Measurements from ENCODE around the gene PCNX1. TPM values are rescaled to one million over a fixed set of nuclear protein-coding genes. Genes with fewer than 3 reads are reported as not detected.
A peak's percentile ranks its signal among the peaks of the same experiment; 100 is the strongest.

Gene PCNX1
- total and polyA plus RNA-seq, 2 of the 4 experiments (the other 2 are of a cell fraction), result 15.0 to 43.7 TPM

GRCh38 chr14:71123579-71124135, 216.4 kb downstream of the PCNX1 start:
- Histone ChIP-seq H3K4me2 (ENCODE audit: low read depth, low read length) (no peak overlapping the region), H4K8ac (ENCODE audit: low read depth in 2 of 2, low read length in 2 of 2) (no peak overlapping the region), H3K23ac (ENCODE audit: low read depth, low read length) (no peak overlapping the region), H3K9me3 (ENCODE audit: control insufficient read depth, insufficient read depth, low read length) (no peaks in the 10 kb centered on the region), H3K4me1 (ENCODE audit: control insufficient read depth, insufficient read depth, low read length) (peaks cover 3% of the 10 kb centered on the region), H3K9ac (ENCODE audit: low read depth, low read length) (no peak overlapping the region), H2AFZ (replicated peaks; ENCODE audit: low read length, poor library complexity) (no peak overlapping the region), H3K4ac (ENCODE audit: low read depth, low read length) (no peak overlapping the region), H2BK20ac (ENCODE audit: low read depth, low read length) (no peak overlapping the region), H3K4me3 (ENCODE audit: insufficient read depth, low read depth, low read length) (no peak overlapping the region), H2BK5ac (ENCODE audit: low read depth, low read length, poor library complexity, severe bottlenecking) (no peak overlapping the region), H4K91ac (ENCODE audit: insufficient read depth, low read depth, low read length) (no peak overlapping the region), H3K27me3 (ENCODE audit: control insufficient read depth, insufficient read depth, low read length) (no peaks in the 10 kb centered on the region), H4K20me1 (ENCODE audit: insufficient read depth, low read length) (no peaks in the 10 kb centered on the region), H3K9me1 (ENCODE audit: insufficient read depth, low read length) (peaks cover 9% of the 10 kb centered on the region), H2BK15ac (ENCODE audit: low read depth, low read length) (no peak overlapping the region), H3K14ac (replicated peaks; ENCODE audit: low read depth, low read length) (no peak overlapping the region; the same call in 1 of the 2 replicates), H2AK5ac (ENCODE audit: low read depth, low read length) (no peak overlapping the region), H3K36me3 (ENCODE audit: control insufficient read depth, insufficient read depth, low read length) (peaks cover 5% of the 10 kb centered on the region; the same call in 1 of the 2 replicates), H3K56ac (ENCODE audit: extremely low read depth, insufficient read depth, low read length) (no peak overlapping the region), H3K27ac (ENCODE audit: insufficient read depth, low read length) (no peak overlapping the region), H2BK120ac (ENCODE audit: low read depth, low read length) (no peak overlapping the region), H3K79me1 (ENCODE audit: low read depth in 1 of 2, low read length in 2 of 2) (peaks cover 0 to 5% of the 10 kb centered on the region in 2 experiments; a peak in 1 of 4 replicates), H2AK9ac (replicated peaks; ENCODE audit: low read depth, low read length, poor library complexity) (peak overlapping the region; percentile 35), H3K18ac (ENCODE audit: low read depth, low read length) (no peak overlapping the region), H4K5ac (ENCODE audit: low read depth, low read length) (no peak overlapping the region)
- ChIA-PET POLR2A (ENCODE audit: unreplicated experiment) (no interaction called here), CTCF (interaction anchor here (0.6 kb wide), 1 partner anchor 116 kb away, joined by 3 read pairs; no protein-coding TSS in a partner anchor)
- TF ChIP-seq USF2 (IDR thresholded peaks at IDR 0.05; ENCODE audit: low read depth, low read length) (no peak), CHD1 (IDR thresholded peaks at IDR 0.05; ENCODE audit: low read depth, low read length) (no peak), CEBPB (IDR thresholded peaks at IDR 0.05; ENCODE audit: low read depth, low read length) (no peak), BHLHE40 (IDR thresholded peaks at IDR 0.05; ENCODE audit: low read depth, low read length) (no peak), MAFK (IDR thresholded peaks at IDR 0.05; ENCODE audit: low read depth, low read length) (no peak), FOS (IDR thresholded peaks at IDR 0.05; ENCODE audit: low read depth, low read length) (no peak), ELK1 (IDR thresholded peaks at IDR 0.05; ENCODE audit: borderline replicate concordance, low read depth, low read length) (no peak), SMC3 (IDR thresholded peaks at IDR 0.05; ENCODE audit: low read depth, low read length) (no peak), NFE2L2 (IDR thresholded peaks at IDR 0.05; ENCODE audit: low read depth, low read length) (no peak), RFX5 (IDR thresholded peaks at IDR 0.05; ENCODE audit: low read depth, low read length) (no peak), RAD21 (IDR thresholded peaks at IDR 0.05; ENCODE audit: low read length) (no peak), MXI1 (IDR thresholded peaks at IDR 0.05; ENCODE audit: borderline replicate concordance, low read depth, low read length) (no peak), POLR2A (IDR thresholded peaks at IDR 0.05; ENCODE audit: low read depth, low read length) (no peak)
- TF ChIP-seq, protein P1, sequence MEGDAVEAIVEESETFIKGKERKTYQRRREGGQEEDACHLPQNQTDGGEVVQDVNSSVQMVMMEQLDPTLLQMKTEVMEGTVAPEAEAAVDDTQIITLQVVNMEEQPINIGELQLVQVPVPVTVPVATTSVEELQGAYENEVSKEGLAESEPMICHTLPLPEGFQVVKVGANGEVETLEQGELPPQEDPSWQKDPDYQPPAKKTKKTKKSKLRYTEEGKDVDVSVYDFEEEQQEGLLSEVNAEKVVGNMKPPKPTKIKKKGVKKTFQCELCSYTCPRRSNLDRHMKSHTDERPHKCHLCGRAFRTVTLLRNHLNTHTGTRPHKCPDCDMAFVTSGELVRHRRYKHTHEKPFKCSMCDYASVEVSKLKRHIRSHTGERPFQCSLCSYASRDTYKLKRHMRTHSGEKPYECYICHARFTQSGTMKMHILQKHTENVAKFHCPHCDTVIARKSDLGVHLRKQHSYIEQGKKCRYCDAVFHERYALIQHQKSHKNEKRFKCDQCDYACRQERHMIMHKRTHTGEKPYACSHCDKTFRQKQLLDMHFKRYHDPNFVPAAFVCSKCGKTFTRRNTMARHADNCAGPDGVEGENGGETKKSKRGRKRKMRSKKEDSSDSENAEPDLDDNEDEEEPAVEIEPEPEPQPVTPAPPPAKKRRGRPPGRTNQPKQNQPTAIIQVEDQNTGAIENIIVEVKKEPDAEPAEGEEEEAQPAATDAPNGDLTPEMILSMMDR (conservative IDR thresholded peaks at IDR 0.05; ENCODE audit: low read depth, low read length), result no peak
- 100% methylated on average over 1 of the region's 4 CpGs; no CpG with 5 or more reads in 1 of the 2 experiments for WGBS, 2 experiments (ENCODE audit: extremely low coverage in 2 of 2, insufficient read length in 1 of 2)
- no peak for ATAC-seq (ENCODE audit: low read depth)
- in situ Hi-C loops (cut with MboI; ENCODE audit: low sequenced_read_pairs), result no loop called here
- dilution Hi-C loops (cut with HindIII; ENCODE audit: low sequenced_read_pairs, unreplicated experiment), result no loop called here
- no TSS peak for BruUV-seq (replicated peaks)
- no peak for DNase-seq
- intact Hi-C loops (cut with micrococcal nuclease), result no loop called here
